Measurements from ENCODE around the gene IL17A.
"Not testable (repeated sequence)": the region's sequence is repeated elsewhere in the genome, so short reads cannot be mapped to it uniquely, and the experiment has no call there.

The IL17A gene

GRCh38 chr6:52164319-52165094 lies 21.7 kb upstream of the IL17A start:
- DNase-seq (ENCODE audit: low read depth, low spot score) = no peak

GRCh38 chr6:52167267-52167666 lies 18.9 kb upstream of the IL17A start:
- no peak for DNase-seq (ENCODE audit: low read depth, low spot score)

- DNase-seq (ENCODE audit: low read depth, low spot score) = not testable (repeated sequence)
Measured at GRCh38 chr6:52168351-52168750, 17.8 kb upstream of the IL17A start.

DNA sequence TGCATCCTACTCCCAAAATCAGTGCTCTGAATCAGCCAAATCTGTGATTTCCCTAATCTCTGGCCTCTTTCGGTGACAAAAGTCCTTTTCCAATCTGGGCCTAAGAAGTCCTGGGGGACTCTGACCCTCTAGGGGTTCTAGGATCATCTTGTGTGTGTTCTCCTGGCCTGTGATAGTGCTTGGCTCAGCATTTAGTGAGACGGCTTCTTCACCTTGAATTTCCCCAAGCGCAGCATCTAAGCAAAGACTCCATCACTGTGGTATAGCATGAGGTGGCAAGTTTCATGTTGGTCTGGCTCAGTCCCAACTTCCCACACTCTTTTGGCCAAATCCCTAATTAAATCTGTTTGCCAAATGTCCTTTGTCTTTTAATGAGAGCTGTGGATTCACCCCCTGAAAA lies 12.1 kb upstream of the IL17A start:
- no peak for DNase-seq (ENCODE audit: low read depth, low spot score)

GRCh38 chr6:52176550-52176949 lies 9.6 kb upstream of the IL17A start:
- no peak for DNase-seq (ENCODE audit: low read depth, low spot score)

- DNase-seq (ENCODE audit: low read depth, low spot score) = no peak
Measured at GRCh38 chr6:52177961-52178360, 8.2 kb upstream of the IL17A start.

GRCh38 chr6:52180787-52181558 lies 5.2 kb upstream of the IL17A start:
- no peak for DNase-seq (ENCODE audit: low read depth, low spot score)

DNA sequence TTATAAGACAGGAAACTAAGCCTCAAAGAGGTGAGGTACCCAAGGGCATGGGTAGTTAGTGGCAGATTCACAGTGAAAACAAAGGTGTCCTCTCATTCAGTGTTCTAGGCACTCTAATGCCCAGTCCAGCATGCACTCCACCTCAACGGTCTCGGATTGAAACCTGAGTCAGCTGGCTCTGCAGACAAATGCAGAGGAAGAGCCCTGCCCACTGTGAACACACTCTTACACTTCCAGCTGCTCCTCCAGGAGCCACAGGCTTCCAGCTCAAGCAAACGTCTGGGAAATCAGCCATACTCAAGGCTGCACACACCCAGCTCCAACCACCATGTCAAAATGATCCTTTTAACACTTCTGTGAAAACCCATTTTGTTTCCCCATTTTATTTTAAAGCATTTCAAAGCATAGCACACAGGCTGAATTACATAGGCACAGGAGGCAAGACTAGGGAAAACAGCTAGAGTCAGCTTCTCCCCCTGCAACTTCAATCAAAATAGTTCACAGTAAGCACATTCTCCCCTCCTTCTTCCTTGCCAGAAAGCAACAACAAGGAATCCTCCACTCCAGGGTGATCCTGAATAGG lies 3.0 kb upstream of the IL17A start:
- no peak for DNase-seq (ENCODE audit: low read depth, low spot score)

- DNase-seq (ENCODE audit: low read depth, low spot score) = no peak
Measured at GRCh38 chr6:52186480-52186879, 305 bp downstream of the IL17A start.

GRCh38 chr6:52187098-52187497 lies 923 bp downstream of the IL17A start:
- DNase-seq (ENCODE audit: low read depth, low spot score) = no peak

- DNase-seq (ENCODE audit: low read depth, low spot score) = peak; percentile 54
Measured at GRCh38 chr6:52189974-52190373, 3.8 kb downstream of the IL17A start.

DNA sequence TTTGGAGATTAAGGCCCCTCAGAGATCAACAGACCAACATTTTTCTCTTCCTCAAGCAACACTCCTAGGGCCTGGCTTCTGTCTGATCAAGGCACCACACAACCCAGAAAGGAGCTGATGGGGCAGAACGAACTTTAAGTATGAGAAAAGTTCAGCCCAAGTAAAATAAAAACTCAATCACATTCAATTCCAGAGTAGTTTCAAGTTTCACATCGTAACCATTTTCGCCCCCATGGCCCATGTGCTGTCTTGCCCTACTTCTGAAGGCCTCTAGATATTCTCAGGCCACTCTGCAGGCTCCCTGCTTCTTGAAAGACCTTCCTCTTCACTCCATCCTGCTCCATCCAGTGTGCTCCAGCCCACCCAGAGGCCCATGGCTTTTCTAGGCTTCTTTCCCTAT lies 4.2 kb downstream of the IL17A start:
- DNase-seq (ENCODE audit: low read depth, low spot score) = no peak

DNA sequence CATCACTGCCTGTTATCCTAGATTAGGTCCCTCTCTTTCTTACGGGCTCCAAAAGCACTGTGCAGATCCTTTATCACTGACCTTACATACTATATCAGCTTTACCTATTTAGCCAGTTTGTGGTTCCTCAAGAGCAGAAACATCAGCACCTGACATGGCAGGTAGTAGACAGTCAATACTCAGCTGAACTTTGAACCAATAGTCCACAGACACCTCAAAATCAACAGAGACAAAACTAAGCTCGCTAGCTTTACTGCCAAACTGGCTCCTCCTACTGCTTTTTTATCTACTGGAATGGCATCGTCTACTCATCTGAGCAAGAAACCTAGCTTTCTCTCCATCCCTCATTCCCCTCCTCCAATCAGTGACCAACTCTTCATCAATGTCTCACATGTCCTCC lies 5.6 kb downstream of the IL17A start:
- no peak for DNase-seq (ENCODE audit: low read depth, low spot score)

- no peak for DNase-seq (ENCODE audit: low read depth, low spot score)
Measured at GRCh38 chr6:52195886-52196285, 9.7 kb downstream of the IL17A start.

- DNase-seq (ENCODE audit: low read depth, low spot score) = not testable (repeated sequence)
Measured at GRCh38 chr6:52200088-52200487, 13.9 kb downstream of the IL17A start.

- DNase-seq (ENCODE audit: low read depth, low spot score) = no peak
Measured at GRCh38 chr6:52201046-52201445, 14.9 kb downstream of the IL17A start.

GRCh38 chr6:52201493-52201892 lies 15.3 kb downstream of the IL17A start:
- DNase-seq (ENCODE audit: low read depth, low spot score) = no peak

DNA sequence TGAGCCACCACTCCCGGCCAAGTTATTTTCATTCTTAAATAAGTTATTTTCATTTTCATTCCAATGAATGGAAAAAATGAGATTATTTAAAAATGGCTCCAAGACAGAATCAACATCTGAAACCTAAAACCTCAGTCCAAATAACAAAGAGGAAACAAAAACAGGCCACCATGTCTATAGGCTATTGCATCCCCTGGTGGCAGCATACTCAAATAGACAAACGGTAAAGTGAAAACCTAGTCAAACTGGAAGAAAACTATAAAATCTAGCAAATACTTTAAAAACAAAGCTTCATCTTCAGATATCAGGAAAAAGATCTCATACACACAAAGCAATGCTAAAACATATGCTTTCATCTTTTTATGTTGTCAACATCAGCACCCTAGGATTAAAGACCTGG lies 20.9 kb downstream of the IL17A start:
- DNase-seq (ENCODE audit: low read depth, low spot score) = no peak

DNA sequence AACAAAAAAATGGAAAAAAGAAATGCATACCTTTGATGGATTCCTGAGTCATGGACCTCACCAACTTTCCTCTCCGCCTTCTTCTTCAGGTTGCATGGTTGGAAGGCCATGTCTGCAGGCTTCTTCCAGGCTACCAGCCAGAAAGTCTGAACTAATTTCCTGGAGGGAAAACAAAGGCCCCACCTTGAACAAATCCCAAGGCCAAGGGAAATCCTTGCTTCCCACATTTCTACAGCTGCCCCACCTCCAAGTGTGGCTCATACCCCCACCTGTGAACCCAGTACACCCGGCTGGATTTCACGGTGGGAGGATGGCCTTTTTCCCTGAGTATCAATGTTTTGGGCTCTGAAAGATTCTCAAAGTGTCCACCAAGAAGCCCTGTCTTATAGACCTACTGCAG lies 22.4 kb downstream of the IL17A start:
- DNase-seq (ENCODE audit: low read depth, low spot score) = no peak

- no peak for DNase-seq (ENCODE audit: low read depth, low spot score)
Measured at GRCh38 chr6:52209770-52210169, 23.6 kb downstream of the IL17A start.

- DNase-seq (ENCODE audit: low read depth, low spot score) = no peak
Measured at GRCh38 chr6:52210227-52210626, 24.1 kb downstream of the IL17A start.

- DNase-seq (ENCODE audit: low read depth, low spot score) = no peak
Measured at GRCh38 chr6:52213127-52213526, 27.0 kb downstream of the IL17A start.

- DNase-seq (ENCODE audit: low read depth, low spot score) = no peak
Measured at GRCh38 chr6:52215787-52216186, 29.6 kb downstream of the IL17A start.

Data from iPS DF 19.7 (cell line).